ENCODE measurements around the gene GRK1. TPM values are rescaled to one million over a fixed set of nuclear protein-coding genes. Genes with fewer than 3 reads are reported as not detected.

Gene GRK1
- total RNA-seq, 1 experiment from 2014 or later: not detected

DNA sequence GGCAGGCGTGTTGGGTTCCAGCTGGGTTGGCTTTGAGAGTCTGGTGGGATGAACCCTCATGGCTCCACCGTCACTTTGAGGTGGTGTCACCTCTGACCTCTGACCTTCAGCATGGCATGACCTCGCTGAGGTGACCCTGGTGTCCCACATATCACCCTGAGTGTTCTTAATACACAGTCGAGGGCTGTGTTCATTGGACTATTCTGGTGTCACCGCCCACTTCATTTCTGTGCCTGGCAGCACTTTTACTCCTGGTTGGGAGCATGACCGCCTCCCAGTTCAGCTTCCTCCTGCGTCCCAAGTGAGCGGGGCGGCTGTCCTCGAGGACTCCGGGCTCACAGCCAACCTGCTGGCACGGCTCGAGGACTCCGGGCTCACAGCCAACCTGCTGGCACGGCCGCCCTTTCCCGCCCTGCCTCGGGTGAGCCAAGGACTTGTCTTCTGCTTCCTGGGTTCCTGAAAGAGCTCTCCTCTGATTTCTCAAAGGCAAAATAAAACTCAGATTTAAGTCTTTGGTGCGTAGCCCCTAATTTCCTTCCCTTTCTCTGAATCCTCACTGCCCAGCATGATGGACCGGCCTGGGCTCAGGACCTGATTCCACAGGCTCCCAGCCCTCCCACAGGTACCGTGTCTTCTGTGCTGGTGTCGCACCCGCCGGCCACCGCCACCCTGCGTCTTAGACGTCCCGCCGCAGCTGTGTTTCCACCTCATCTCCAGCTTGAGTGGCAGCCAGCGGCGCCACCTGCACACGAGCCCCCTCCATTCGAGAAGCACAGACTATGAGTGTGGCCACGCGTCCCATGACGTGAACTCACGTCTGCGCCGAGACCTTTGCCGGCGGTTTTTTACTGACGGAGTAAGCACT is 19.4 kb upstream of the GRK1 start:
- peak; percentile 16 for DNase-seq (ENCODE audit: extremely low read depth, low read depth)

DNA sequence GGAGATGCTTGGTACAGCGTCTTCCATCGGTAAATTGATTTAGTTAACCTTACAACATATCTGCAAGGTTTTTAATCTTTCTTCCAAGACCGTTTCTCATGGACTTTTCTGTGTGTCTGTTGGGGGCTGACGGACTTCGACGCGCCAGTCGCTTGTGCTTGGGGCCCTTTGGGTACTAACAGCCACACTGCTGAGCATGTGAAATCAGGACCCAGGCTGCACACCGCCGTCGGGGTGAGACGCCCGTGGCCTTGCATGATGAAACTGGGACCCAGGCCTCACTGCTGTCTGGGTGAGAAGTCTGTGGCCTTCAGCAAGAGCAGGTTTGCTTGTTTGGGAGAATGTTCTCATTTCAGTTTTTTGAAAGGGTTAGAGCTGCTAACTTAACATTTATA is 18.8 kb upstream of the GRK1 start:
- no peak for DNase-seq (ENCODE audit: extremely low read depth, low read depth)

DNA sequence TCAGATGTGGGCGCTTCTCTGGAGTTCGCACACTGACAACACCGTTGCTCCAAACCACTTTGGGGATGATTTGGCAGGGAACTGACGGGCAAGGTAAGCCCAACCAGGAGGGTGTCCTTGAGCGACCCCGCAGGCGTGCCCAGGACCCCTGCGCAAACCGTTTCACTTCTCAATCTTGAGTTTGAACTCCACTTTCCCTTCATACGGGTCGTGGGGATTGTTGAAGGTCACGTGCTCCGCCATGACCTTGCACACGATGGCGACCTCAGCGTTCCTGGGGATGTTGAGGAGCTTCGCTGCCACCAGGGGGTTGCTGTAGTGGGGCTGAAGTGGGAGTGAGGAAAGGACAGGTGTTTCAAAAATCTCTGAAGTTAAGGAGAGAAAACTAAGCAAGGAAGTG is 17.8 kb upstream of the GRK1 start:
- no peak for DNase-seq (ENCODE audit: extremely low read depth, low read depth)

DNA sequence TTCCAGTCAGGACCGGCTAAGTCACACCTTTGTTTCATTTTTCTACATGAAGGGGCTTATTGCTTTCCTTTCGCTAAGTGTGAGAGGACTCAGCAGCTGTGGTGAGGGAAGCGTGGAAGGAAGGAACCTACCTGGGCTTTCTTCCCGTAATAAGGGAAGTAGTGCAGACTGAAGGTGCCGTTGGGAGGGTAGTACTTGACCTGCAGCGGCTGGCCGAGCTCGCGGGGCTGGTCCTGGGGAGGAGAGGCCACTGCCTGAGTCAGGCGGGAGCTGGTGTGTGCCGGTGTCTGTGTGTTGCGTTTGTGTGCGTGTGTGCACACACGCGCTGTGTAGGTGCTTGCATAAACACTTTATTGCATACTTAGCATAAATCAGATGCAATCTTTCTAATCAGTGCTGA is 16.7 kb upstream of the GRK1 start:
- no peak for DNase-seq (ENCODE audit: extremely low read depth, low read depth)

DNA sequence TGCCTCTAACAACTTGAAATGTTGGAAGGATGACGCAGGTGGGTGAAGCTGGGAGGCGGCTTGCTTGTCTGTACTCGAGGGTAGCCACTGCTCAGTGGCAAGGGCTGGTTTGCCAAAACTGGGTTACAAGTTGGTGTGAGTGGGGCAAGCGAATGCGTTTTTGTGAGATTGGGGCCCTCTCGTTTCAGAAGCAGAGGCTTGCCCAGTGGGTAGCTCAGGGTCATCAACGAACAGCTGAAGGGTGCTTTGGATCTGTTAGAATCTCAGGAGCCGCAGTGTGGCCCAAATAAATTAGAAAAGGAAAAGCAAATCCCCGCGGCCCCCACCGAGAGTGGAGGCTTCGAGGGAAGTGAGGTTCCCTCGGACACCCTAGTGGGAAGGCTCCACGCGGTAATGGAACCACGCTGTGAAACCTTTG is 16.3 kb upstream of the GRK1 start:
- DNase-seq (ENCODE audit: extremely low read depth, low read depth): no peak

DNA sequence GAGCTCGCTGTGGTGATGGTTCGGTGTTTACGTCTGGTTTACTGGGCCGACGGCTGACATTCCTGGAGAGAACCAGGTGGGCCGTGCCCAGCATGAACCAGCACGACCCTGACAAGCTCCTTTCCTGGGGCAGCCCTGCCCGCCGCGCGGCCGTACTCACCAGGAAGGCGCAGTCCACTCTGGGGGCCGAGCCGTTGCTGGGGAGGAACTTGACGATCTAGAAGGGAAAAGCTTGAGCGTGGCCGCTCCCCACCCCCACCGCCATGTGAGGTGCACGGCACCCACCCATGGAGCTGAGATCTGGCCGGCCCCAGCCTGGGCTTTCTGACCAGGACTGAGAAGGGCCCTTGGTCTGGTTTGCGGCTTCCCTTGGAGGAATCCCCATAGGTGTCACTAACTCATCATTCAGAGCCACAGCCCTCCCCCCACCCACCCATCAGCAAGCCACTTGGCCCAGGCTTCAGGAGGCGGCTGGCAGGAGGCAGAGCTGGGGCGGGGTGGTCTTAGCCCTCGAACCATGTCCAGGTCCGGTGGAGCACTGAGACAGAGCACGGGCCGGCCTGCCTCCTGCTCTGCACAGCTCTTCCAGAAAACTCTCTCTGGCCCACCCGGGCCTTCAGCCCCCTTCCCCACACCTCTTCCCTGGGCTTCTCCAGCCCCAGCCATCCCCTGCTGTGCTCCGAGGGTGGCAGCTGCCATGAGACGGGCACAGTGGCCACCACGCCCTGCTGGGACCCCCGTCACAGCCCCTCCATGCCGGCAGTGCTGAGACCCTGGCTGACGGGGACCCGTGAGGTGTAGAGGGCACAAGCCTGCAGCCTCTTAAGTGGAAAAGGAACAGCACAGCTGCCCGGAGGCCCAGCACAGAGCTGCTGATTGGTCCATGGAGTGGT is 15.3 kb upstream of the GRK1 start:
- DNase-seq (ENCODE audit: extremely low read depth, low read depth): no peak

DNA sequence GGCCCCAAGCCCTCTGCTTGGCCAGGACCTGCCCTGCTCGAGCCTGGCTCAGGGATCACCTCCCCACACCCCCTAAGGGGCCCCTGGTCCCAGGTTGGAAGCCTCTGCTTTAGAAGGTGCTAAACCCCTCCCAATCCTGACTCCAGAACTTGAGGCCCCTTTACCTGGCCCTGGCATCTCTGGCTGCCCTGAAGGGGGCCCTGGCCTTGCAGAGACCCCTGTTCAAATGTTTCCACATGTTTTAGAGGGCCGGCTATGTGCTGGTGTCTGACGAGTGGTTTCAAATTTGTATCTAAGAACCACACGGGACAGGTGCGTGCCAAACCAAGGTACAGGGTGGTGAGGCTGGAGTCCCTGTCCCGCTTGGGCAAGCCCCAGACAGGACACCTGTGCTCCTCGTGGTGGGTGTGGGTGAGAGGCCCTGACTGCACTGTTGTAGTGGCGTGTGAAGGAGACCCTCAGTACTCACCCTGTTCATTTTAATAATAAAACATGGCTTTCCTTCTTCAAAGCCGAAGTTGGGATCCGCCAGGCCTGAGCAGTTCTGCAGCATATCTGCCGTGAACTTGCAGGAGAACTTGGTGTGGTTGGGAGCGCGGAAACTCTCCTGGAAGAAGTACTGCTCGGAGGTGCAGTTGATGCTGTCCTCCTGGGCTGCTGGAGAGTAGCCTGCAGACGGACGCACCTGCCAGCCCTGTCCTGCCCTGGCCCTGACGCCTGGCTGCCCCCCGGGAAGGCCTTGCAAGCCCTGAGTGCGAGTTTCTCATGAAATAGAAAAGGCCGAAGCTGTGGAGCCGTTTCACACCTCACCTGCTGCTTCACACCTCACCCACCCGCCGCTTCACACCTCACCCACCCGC is 14.4 kb upstream of the GRK1 start:
- no peak for DNase-seq (ENCODE audit: extremely low read depth, low read depth)

DNA sequence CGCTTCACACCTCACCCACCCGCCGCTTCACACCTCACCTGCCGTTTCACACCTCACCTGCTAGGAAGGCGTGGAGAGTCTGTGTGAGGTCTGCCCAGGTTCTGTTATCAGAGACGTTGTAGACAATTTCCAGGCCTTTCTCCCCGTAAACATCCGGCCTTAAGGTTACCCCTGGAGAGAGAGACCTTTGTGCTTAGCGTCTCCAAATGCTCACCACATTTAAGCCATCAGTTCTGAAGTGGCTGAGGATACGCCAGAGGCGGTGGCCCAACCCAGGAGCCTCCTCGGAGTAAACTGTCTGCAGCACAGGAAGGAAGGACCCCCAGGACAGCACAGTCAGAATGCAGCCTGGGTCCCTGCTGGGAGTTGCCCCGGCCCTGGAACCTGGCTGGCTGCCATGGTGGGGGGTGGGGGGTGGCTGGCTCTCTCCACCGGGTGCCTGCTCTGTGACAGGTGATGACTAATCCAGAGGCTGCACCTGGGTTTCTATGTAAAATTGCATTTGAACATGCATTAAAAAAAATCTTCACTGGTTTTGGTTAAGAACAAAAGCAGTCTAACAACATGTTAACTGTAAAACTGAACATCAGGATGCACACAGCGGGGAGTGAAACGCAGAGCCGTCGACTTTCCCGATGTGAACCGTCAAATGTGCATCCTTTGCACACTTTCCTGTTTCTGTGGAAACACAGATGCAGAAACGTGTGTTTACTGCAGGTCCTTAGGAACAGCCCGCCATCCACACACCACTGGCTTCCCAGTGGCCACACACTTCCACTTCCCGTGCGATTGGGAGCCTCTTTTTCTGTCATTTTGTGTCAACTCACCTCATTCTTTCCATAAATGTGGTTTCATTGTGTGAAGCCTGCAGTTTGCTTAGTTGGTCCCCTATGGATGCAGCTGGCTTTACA is 13.5 kb upstream of the GRK1 start:
- no peak for DNase-seq (ENCODE audit: extremely low read depth, low read depth)

DNA sequence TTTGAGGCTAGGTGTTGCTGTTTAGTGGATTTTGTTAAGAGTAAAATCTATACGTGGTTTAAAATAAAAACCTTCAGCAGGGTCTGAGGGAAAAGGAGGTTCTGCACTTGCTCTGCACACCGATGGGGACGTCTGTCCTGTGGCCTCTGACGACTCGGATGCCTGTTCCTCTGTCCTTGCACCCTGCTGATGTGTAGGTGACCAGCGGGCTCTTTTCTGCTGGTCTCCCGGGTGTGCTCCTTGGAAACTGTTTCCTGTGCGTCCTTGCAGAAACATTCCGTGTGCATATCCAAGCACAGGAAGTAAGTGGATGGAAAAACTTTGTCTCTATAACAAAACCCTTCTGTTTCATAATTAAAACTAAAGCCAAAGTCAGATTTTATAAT is 12.9 kb upstream of the GRK1 start:
- DNase-seq (ENCODE audit: extremely low read depth, low read depth): no peak

DNA sequence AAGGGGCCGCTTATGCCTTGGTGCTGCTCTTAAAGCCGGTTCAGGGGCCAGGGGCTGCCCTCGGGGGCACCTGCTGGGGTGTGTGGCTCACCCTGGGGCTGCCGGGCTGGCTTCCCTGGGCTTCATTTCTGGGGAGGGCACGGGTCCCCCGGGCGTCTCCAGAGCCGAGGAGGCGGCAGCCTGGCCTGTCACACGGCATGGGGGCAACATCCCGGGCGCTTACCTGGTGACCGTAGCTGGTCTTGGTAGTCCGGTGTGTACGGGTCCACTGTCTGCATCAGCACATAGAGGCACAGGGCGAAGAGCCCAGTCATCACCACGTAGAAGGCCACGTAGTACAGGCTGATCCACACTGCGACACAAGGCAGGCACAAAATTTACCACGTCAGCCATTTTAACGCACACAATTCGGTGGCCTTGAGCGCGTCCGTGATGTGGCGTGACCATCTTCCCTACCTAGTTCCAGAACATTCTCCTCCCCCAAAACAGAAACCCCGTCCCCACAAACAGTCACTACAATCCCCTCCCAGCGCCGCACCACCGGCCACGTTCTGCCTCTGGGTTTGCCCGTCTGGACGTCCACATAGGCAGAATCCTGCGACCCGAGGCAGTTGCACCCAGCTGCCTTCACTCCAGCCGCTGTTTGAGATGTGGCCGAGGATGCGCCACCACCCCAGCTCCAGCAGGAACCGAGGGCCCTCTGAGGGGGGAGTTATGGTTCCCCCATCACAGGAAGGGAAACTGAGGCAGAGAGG is 12.3 kb upstream of the GRK1 start:
- no peak for DNase-seq (ENCODE audit: extremely low read depth, low read depth)

DNA sequence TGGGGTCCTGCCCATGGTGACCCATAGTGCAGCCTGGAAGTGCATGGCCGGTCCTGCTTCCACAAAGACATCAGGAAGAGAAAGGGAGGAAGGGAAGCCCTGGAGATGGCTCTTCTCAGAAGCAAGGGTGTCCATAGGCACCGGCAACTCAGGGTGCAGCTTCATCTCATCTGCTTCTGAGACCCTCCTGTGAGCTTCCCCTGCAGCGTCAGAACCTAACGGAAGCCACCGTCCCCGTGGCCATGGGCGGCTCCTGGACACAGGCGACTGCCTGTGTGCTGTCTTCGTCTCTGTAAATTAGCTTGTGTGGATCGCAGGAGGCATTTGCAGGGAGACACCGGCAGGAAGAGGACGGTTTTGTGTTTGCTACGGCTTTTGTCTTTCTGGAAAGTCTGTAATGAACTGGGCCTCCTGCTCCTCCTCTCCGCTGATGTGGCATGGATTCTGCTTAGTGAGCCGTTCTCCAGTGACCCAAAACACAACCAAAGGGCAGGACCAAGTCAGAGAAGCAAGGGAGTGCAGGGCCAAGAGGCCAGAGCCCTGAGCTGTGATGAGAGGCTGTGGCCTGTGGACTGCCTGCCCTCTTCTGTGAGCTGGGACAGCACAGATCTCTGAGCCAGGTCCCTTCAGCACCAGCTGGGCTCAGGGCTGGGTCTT is 11.5 kb upstream of the GRK1 start:
- no peak for DNase-seq (ENCODE audit: extremely low read depth, low read depth)

DNA sequence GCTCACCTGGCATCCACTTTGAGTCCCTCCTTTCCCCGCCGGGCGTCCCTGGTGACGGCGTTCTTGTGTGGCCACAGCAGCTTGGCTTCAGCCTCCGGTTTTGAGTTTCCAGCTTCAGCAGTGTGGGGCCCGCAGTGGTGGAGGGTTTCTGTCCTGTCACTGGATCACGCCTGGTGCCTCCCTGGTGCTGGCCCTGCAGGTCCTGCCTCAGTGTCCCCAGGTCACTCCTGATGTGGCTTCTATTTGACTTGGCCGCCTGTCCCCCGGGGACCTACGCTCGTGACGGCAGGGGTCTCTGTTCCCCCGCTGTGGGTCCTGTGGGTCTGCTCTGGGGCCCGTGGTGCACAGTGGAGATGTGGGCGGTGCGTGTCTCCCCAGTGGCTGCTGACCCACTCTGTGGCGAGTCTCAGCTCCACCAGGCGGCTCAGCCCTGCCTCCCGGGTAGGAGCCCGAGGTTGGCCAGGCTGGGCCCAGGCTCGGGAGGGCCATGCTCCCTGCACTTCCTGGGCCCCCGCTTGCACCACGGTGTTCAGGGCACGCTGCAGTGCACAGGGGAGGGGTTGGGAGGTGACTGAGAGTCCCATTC is 10.9 kb upstream of the GRK1 start:
- DNase-seq (ENCODE audit: extremely low read depth, low read depth): no peak

DNA sequence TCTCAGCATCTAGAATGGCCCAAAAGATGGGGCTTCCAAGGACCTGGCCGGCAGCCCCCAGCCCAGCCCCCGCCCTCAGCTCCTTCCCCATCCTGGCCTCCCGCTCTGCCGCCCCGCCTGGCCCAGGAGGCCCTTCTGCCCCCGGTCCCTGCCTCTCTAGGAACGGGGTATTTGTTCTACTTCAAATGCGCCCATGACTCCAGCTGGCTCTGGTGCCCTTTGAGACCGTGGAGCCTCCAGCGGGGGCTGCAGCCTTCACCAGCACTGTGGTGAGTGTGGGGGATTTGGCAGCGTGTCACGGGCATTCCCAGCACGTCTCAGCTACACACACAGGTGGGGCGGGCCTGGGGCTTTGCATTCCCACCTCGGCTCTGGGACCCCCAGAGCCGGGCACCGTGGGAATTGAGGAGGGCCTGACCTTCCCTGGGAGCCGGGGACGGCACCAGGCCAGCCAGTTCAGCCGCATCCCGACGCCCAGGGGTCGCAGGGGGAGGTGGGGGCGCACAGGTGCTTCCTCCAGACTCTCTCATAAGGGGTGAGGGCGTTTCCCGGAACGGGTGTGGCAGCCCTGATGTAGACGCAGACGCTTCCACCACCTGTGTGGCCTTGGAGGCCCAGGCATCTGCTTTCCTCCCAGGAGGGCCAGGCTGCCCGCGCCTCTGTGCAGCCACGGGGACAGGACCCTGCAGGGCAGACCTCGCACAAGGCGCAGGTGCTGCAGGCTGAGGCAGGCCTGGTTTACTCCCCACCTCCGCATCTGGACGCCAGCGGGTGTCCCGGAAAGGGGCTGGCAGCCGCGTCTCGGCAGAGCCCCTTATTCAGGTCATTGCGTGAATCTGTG is 10.0 kb upstream of the GRK1 start:
- DNase-seq (ENCODE audit: extremely low read depth, low read depth): no peak

DNA sequence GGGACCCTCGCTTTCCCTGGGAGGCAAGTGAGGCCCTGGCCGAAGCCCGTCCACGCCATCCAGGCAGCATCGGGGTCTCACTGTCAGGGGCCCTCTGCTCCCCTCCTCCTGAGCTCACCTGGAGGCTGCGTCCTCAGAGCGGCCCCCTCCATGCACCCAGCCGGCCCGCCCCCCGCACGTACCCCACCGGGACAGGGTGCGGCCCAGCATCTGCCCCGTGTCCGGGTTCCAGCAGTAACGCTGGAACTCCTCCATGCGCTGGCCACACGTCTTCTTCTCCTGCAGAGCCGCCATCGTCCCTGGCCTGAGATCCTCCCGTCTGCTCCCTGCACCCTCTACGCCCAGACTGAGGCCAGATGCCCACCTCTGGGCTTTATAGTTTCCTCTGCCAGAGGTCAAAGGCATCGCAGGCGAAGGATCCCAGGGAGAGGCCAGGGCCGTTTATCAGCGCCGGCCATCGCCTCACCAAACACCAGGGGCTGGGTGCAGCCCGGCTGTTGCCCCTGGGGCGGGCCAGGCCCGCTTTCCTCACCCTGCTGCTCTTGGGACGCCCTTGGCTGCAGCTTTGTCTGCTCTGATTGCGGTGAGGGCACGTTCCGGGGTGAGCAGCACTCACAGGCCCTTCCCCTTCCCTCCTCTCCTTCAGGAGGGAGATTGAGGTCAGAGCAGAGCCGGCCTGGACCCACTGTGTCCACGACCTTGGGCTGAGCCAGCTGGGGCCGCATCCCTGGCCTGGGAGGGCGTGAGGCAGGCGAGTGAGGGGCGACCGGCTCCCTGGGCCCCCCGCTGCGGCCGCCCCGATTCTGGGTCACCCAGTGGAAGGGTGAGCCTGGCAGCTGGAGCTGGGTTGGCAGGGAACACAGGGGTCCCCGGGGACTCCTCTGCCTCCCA is 8.9 kb upstream of the GRK1 start, which contains the start of gene ATP4B:
TSS of gene ATP4B (minus strand) at position 348 of the 891 bp plus-strand sequence. CDS start at position 294, 54 bp downstream.
- no peak for DNase-seq (ENCODE audit: extremely low read depth, low read depth)

DNA sequence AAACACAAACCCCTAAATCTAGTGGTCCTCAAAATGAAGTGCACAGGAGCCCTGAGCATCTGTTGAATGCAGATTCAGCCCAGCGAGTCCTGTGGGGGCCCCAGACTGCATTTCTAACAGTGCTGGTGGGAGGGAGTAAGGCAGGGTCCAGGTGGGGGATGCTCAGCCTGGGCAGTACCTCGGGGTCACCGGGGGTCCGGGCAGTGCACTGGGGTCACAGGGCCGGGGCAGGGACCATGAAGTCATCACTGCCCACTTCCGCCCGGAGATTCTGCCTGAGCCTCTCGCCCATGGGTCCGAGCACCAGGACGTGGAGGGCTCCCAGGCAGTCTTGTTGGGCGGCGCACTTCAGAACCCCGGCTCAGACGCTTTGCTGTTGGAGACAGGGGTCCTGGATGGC is 8.2 kb upstream of the GRK1 start:
- no peak for DNase-seq (ENCODE audit: extremely low read depth, low read depth)

DNA sequence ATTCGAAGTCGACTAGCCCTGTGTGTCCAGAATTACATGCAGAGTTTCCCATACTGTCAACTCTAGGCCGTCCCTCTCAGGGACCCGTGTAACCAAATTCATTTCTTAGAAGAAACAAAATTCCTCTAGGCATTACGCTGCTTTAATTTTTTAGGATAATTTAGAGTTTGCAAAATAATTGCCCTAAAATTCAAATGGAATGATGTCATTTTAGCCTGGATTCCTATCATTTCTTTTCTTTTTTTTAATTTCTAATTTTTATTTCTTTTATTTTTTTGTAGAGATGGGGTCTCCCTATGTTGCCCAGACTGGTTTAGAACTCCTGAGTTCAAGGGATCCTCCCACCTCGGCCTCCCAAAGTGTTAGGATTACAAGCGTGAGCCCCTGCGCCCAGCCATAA is 7.7 kb upstream of the GRK1 start:
- DNase-seq (ENCODE audit: extremely low read depth, low read depth): no peak
